Measurements from ENCODE around the gene UMPS. TPM values are rescaled to one million over a fixed set of nuclear protein-coding genes. Genes with fewer than 3 reads are reported as not detected.

Gene UMPS
- total RNA-seq, 1 donor from 2014 or later, result 51.6 TPM

- Mint-ChIP-seq H3K36me3 (peaks cover 31% of the 10 kb centered on the region), H3K9me3 (no peaks in the 10 kb centered on the region), H3K4me1 (ENCODE audit: unreplicated experiment) (peaks cover 48% of the 10 kb centered on the region), H3K27me3 (no peaks in the 10 kb centered on the region), H3K27ac (no peak overlapping the region), H3K4me3 (no peak overlapping the region)
- TF ChIP-seq CTCF (conservative IDR thresholded peaks at IDR 0.05), result no peak
- DNase-seq (ENCODE audit: extremely low spot score, unreplicated experiment), result no peak
Measured at GRCh38 chr3:124769462-124769861, 39.2 kb downstream of the UMPS start.

DNA sequence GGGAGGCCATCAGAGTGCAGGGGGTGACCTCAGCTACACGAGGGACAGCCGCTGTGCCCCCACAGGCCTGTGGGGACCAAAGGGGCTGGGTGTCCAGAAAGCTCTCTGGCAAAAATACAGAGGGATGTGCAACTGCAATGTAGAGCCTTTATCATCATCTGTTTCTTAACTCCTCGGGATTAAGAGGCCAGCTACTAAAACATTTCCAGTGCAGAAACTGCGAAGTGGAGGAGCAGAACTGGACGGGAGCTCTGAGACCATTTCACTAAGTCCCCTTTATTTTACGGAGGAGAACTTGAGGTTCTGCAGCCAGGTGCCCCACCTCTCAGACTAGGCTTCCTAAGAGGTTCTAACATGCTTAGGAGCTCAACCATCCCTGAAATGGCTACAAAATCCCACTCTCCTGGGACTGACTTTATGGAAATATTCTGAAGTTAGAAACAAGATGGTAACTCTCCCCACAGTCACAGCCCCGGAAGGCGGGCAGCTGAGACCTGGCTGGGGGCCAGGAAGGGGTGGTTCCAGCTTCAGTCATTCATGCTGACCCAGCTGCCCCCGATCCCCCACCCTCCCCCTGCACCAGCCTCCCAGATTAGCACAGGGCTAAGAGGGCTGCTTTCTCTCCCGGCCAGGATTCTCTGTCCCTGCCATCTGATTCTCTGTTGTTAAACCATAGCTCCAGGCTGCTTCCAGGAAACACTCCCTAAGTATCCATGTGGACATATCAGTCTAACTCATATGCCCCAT is 40.3 kb downstream of the UMPS start:
- Mint-ChIP-seq H3K27me3 (no peaks in the 10 kb centered on the region), H3K9me3 (no peaks in the 10 kb centered on the region), H3K4me3 (no peak overlapping the region), H3K36me3 (peaks cover 39% of the 10 kb centered on the region), H3K4me1 (ENCODE audit: unreplicated experiment) (peaks cover 55% of the 10 kb centered on the region), H3K27ac (no peak overlapping the region)
- no peak for DNase-seq (ENCODE audit: extremely low spot score, unreplicated experiment)
- TF ChIP-seq CTCF (conservative IDR thresholded peaks at IDR 0.05), result no peak

- Mint-ChIP-seq H3K4me3 (no peak overlapping the region), H3K4me1 (ENCODE audit: unreplicated experiment) (peaks cover 51% of the 10 kb centered on the region), H3K36me3 (peaks cover 36% of the 10 kb centered on the region), H3K27ac (no peak overlapping the region), H3K27me3 (no peaks in the 10 kb centered on the region), H3K9me3 (no peaks in the 10 kb centered on the region)
- TF ChIP-seq CTCF (conservative IDR thresholded peaks at IDR 0.05), result no peak
- no peak for DNase-seq (ENCODE audit: extremely low spot score, unreplicated experiment)
Measured at GRCh38 chr3:124771083-124771445, 40.8 kb downstream of the UMPS start.

DNA sequence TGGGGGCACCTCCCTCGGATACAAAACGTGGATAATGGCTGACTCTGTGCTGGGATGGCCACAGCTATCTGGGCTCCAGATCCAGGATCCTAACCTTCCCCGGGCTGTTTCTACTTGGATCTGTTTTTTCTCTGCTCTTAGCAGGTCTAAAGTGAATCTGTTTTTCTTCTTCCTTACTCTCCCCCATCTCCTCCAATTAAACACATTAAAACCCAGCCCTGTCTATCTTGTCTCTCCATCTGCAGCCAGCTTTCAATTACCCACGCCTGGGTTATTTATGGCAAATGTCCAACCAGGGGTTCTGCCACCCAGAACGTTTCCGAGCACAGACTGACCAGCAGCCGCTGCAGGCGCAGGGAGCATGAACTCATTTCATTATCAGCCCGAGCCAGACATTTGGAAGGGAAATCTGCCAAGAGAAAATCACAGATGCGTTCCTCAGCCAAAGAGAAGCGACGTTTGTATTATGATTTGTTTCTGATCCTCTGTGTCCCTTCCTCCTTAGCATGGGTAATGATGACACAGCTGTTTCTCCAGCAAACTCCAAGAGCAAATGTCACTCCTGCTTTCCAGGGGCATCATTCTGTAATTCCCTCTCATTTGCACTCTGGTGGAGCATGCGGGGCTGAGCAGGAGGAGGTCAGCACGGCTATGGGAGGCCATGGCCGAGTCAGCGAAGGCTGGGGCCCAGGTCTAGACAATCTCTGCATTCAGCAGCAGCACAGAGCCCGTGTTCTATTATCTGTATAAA is 42.0 kb downstream of the UMPS start:
- Mint-ChIP-seq H3K4me3 (peak overlapping the region; percentile 72), H3K36me3 (peaks cover 27% of the 10 kb centered on the region), H3K27me3 (no peaks in the 10 kb centered on the region), H3K9me3 (no peaks in the 10 kb centered on the region), H3K4me1 (ENCODE audit: unreplicated experiment) (peaks cover 48% of the 10 kb centered on the region), H3K27ac (peak overlapping the region; percentile 71)
- no peak for TF ChIP-seq CTCF (conservative IDR thresholded peaks at IDR 0.05)
- DNase-seq (ENCODE audit: extremely low spot score, unreplicated experiment), result no peak

GRCh38 chr3:124773351-124774326 is 43.4 kb downstream of the UMPS start:
- DNase-seq (ENCODE audit: extremely low spot score, unreplicated experiment), result no peak
- Mint-ChIP-seq H3K4me3 (no peak overlapping the region), H3K27ac (peak overlapping the region; percentile 43), H3K36me3 (peaks cover 24% of the 10 kb centered on the region), H3K27me3 (no peaks in the 10 kb centered on the region), H3K4me1 (ENCODE audit: unreplicated experiment) (peaks cover 56% of the 10 kb centered on the region), H3K9me3 (no peaks in the 10 kb centered on the region)
- no peak for TF ChIP-seq CTCF (conservative IDR thresholded peaks at IDR 0.05)
